GM13977 (cell line): Measurements from ENCODE around the gene RARRES2.
"Not testable (repeated sequence)": the region's sequence is repeated elsewhere in the genome, so short reads cannot be mapped to it uniquely, and the experiment has no call there.

Experiments used
- DNase-seq: peaks from one replicate; pipeline ENCODE4 v3.0.0; 2012; ENCODE audit warnings: low spot score
- CTCF ChIP-seq: IDR thresholded peaks from 2 replicates; pipeline ENCODE4 v1.5.1; 2012; ENCODE audit warnings: mild to moderate bottlenecking, control low read depth; ENCODE audit not compliant: insufficient read depth; ENCODE audit errors: extremely low read depth, missing control alignments
- in situ Hi-C: fragments of 300-500 bp; cut with MboI; formaldehyde crosslinking; loops from one replicate; pipeline ENCODE4 v1.12.0; 2022; ENCODE audit warnings: low sequenced_read_pairs, low pct_unique_long_range_greater_than_20kb, mixed read lengths, inconsistent platforms; ENCODE audit not compliant: unreplicated experiment

The RARRES2 gene

GRCh38 chr7:150341263-150342120 is at the start of gene RARRES2:
Gene RARRES2, minus strand, starts transcription at chr7:150341629. Its CDS starts 1,020 bp downstream, at chr7:150340609.
- in situ Hi-C loops = no loop called here
- no peak for DNase-seq
- TF ChIP-seq CTCF = no peak

DNA sequence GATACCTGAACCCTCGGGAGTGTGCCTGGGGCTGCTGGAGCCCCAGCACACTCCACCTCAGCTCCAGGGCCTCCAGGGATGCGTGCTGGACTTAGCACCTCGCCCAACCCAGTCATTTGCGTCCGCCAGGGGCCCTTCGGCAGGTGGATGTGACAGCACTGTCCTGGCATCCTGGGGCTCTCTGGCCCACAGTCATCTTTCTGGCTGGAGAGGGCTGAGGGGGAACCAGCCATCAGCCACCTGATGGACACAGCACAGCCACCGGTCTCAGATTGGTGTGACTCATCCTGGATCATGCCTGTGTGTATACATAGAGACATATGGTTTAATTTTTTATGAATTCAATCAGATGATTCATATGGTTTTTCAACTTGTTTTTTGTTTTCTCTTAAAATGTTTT is 48.8 kb upstream of the RARRES2 start:
- in situ Hi-C loops = no loop called here
- no peak for DNase-seq

DNA sequence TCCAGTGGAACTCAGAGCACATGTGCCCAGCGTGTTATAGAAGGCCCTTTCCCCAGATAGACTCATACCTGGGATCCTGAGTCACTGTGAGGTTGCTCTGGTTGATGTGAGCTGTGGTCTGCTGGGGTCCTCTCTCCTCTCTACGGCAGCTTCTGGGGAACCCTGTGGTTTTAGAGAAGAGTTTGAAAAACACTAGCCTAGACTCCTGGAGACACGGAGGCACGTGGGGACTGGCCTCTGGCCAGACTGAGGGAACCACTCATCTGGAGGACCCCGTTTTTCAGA is 48.0 kb upstream of the RARRES2 start:
- no peak for TF ChIP-seq CTCF
- no peak for DNase-seq
- in situ Hi-C loops = no loop called here

More for the DNA sequence above, 48.8 kb upstream of the RARRES2 start:
- TF ChIP-seq CTCF = no peak

GRCh38 chr7:150388709-150389531 is 47.5 kb upstream of the RARRES2 start:
- DNase-seq = no peak
- in situ Hi-C loops = no loop called here
- TF ChIP-seq CTCF = no peak

GRCh38 chr7:150388306-150388705 is 46.9 kb upstream of the RARRES2 start:
- TF ChIP-seq CTCF = no peak
- in situ Hi-C loops = no loop called here
- no peak for DNase-seq

DNA sequence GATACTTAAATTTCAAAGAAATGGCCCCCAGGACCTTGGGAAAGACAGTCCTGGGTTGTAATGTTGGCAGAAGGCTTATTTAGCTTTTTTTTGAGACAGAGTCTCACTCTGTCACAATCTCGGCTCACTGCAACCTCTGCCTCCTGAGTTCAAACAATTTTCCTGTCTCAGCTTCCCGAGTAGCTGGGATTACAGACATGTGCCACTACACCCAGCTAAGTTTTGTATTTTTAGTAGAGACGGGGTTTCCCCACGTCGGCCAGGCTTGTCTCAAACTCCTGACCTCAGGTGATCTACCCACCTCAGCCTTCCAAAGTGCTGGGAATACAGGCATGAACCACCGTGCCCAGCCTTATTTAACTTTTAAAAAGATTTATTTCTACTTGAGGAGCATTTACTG is 44.5 kb upstream of the RARRES2 start:
- in situ Hi-C loops, DNase-seq: not testable (repeated sequence)

DNA sequence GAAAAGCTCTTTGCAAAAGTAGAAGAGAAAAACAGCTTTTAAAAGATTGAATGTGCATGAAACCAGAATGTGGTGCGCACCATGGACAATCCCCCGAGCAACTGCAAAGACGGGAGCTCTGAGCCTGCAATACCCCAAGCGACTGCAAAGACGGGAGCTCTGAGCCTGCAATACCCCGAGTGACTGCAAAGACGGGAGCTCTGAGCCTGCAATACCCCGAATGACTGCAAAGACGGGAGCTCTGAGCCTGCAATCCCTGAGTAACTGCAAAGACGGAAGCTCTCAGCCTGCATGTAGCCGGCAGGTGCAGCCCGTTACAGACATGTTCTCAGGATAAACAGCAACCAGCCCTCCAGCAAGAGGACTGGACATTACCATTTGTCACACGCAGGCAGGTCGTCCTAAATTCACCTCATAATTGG is 43.9 kb upstream of the RARRES2 start:
- TF ChIP-seq CTCF = no peak
- DNase-seq = no peak
- in situ Hi-C loops = no loop called here
